Right lobe of liver (tissue), 6 donors: ENCODE measurements around the gene CACNB4. TPM values are rescaled to one million over a fixed set of nuclear protein-coding genes. Genes with fewer than 3 reads are reported as not detected.

Source experiments
- ATAC-seq, 4 donors: fragments of 200-7000 bp; cut with Tn5 transposase; one replicate each; pipeline ENCODE4 v1.9.1; 2020; ENCODE audit warnings: mild to moderate bottlenecking in 4 of 4, moderate library complexity in 4 of 4
- DNase-seq, 3 donors: peaks; one replicate each; pipeline ENCODE4 v3.0.0-alpha.2; 2020
- H3K27ac ChIP-seq, 3 donors: fragments of 200-600 bp; one replicate each; pipeline ENCODE4 v1.8.0; 2022
- H3K27me3 ChIP-seq, 2 donors: fragments of 200-600 bp; one replicate each; pipeline ENCODE4 v1.8.0; 2022
- H3K36me3 ChIP-seq, 4 donors: fragments of 200-600 bp; sonication (generic) in 1 of 4; one replicate each; pipeline versions ENCODE4 v1.5.1 to v1.8.0; 2017 to 2022; ENCODE audit warnings: control low read depth in 1 of 4
- H3K4me1 ChIP-seq, 4 donors: fragments of 200-600 bp; sonication (generic) in 1 of 4; one replicate each; pipeline versions ENCODE4 v1.5.1 to v1.8.0; 2017 to 2022; ENCODE audit warnings: control low read depth in 1 of 4
- H3K4me3 ChIP-seq, 3 donors: fragments of 200-600 bp; one replicate each; pipeline ENCODE4 v1.8.0; 2022
- H3K9me3 ChIP-seq, 4 donors: fragments of 200-600 bp; sonication (generic) in 1 of 4; one replicate each; pipeline versions ENCODE4 v1.5.1 to v1.8.0; 2017 to 2022; ENCODE audit warnings: control low read depth in 1 of 4
- POLR2A ChIP-seq: fragments of 450-650 bp; IDR thresholded peaks from one replicate; pipeline ENCODE4 v1.6.1; 2017; ENCODE audit warnings: antibody characterized with exemption, mild to moderate bottlenecking
- WGBS: methylation state at CpG from one replicate; pipeline ENCODE4 v1.1.6; 2018; ENCODE audit warnings: low coverage, low lambda C conversion rate; ENCODE audit not compliant: insufficient coverage; ENCODE audit errors: missing lambda C conversion rate; 5-methylcytosine and 5-hydroxymethylcytosine counted together
- intact Hi-C, 2 donors: fragments of 100-400 bp; cut with DNase I; formaldehyde crosslinking; loops; one replicate each; pipeline versions ENCODE4 v1.11.2 to v1.14.1; 2022
- total RNA-seq, 6 experiments: library from RNA; depleted of rRNA in 2 of 6; stranded (reverse); fragments of >200 nt in 2 of 6; fragmentation: NEBNext Ultra II Directional in 3 of 6; extraction: Animal tissue kit (Norgen Biotek cat#: 25700) in 3 of 6; gene quantifications; one replicate each; pipeline versions ENCODE4 v1.1.0 to v1.2.4, GENCODE V29; 2016 to 2023
- TF ChIP-seq, protein P1 (sequence below), 4 donors: fragments of 200-600 bp in 3 of 4; fragments of 450-650 bp in 1 of 4; IDR thresholded peaks; one replicate each; pipeline versions ENCODE4 v1.5.1 to v1.8.0; 2016 to 2022; ENCODE audit warnings: antibody characterized with exemption in 4 of 4, mild to moderate bottlenecking in 2 of 4
- donor health status: DM: no; HTN: yes; CAD: no.
- donor health status: DM: no; HTN: no; CAD: no.
- donor health status: DM: no; HTN: no; CAD: no.
- donor health status: DM: no; HTN: yes; CAD: no.
- donor health status: DM: no; HTN: yes; CAD: no.

Gene CACNB4
- total RNA-seq, 6 experiments from 2014 or later = 0.06 to 0.49 (median 0.25) TPM

DNA sequence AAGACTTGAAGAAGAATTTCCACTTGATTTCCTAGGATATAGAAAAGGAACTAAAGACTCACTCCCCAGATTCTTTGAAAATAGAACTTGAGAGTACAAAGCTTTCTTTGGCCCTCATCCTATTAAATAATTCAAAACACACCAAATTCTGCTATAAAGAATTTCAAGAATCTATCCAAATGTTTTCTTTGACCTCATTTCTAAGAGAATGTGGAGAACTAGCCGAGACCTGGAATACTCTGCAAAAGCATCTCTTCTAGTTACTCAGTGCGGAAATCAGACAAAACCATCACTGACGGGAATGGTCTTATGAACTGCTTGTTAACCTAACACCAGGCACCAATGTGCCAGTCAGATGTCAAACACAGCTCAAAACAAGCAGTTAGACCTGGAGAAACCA, 226.4 kb downstream of the CACNB4 start:
- Histone ChIP-seq H3K27ac (no peak overlapping the region), H3K4me3 (no peak overlapping the region), H3K27me3 (no peaks in the 10 kb centered on the region), H3K36me3 (no peaks in the 10 kb centered on the region), H3K9me3 (no peaks in the 10 kb centered on the region), H3K4me1 (no peaks in the 10 kb centered on the region)
- DNase-seq = no peak
- no peak for ATAC-seq
- TF ChIP-seq, protein P1, sequence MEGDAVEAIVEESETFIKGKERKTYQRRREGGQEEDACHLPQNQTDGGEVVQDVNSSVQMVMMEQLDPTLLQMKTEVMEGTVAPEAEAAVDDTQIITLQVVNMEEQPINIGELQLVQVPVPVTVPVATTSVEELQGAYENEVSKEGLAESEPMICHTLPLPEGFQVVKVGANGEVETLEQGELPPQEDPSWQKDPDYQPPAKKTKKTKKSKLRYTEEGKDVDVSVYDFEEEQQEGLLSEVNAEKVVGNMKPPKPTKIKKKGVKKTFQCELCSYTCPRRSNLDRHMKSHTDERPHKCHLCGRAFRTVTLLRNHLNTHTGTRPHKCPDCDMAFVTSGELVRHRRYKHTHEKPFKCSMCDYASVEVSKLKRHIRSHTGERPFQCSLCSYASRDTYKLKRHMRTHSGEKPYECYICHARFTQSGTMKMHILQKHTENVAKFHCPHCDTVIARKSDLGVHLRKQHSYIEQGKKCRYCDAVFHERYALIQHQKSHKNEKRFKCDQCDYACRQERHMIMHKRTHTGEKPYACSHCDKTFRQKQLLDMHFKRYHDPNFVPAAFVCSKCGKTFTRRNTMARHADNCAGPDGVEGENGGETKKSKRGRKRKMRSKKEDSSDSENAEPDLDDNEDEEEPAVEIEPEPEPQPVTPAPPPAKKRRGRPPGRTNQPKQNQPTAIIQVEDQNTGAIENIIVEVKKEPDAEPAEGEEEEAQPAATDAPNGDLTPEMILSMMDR (IDR thresholded peaks at IDR 0.05) = no peak
- TF ChIP-seq POLR2A = no peak
- WGBS = 91% methylated on average over 3 of the region's 3 CpGs
- intact Hi-C loops = no loop called here

DNA sequence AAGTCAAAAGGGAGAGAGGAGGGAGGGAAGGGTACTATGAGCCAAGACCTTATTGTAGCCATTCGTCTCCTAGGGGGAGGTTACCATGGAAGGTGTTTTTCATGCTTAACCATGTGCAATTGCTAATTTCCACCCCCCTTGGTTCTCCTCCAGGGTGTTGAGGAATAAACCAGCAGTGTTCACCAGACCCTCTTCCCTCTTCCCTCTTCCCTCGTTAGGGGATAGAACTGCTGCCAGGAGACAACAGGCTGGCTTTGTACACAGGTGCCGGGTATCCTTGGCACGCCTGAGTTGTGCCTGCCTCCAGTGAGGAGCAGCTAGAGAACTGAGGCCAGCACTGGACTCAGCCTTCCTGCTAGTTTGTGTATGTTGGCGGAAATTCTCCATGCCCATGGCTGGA, 229.6 kb downstream of the CACNB4 start:
- ATAC-seq = no peak
- Histone ChIP-seq H3K27me3 (no peaks in the 10 kb centered on the region), H3K4me1 (no peaks in the 10 kb centered on the region), H3K27ac (no peak overlapping the region), H3K9me3 (no peaks in the 10 kb centered on the region), H3K4me3 (no peak overlapping the region), H3K36me3 (no peaks in the 10 kb centered on the region)
- intact Hi-C loops = no loop called here
- DNase-seq = no peak
- no peak for TF ChIP-seq POLR2A
- TF ChIP-seq, protein P1 (IDR thresholded peaks at IDR 0.05) = no peak
- 59% methylated on average over 2 of the region's 5 CpGs for WGBS

DNA sequence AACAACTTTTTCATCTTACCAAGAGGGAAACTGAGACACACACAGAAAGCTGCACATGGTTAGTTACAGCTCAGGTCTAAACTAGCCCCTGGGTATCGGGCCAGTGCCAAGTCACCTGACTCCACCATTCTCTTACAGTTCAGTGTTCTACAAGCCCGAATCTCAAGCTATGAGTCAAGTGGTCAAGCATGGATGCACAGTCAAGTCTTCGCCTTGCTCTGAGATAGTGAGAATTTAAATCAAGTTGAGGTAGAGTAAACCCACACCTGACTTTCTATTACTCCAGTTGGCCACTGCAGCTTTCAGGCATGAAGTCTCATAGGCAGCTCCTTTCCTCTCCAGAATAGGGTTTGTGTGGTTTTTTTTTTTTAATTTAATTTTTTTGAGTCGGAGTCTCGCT, 236.1 kb downstream of the CACNB4 start:
- no peaks in the 10 kb centered on the region for H3K4me1 ChIP-seq
- no peak for ATAC-seq
- H3K27ac ChIP-seq = no peak overlapping the region
- no peaks in the 10 kb centered on the region for H3K36me3 ChIP-seq
- intact Hi-C loops = no loop called here
- H3K4me3 ChIP-seq = no peak overlapping the region
- 86% methylated on average over 3 of the region's 5 CpGs for WGBS
- H3K27me3 ChIP-seq = no peaks in the 10 kb centered on the region
- TF ChIP-seq POLR2A = no peak
- TF ChIP-seq, protein P1 (IDR thresholded peaks at IDR 0.05) = no peak
- no peaks in the 10 kb centered on the region for H3K9me3 ChIP-seq
- no peak for DNase-seq

DNA sequence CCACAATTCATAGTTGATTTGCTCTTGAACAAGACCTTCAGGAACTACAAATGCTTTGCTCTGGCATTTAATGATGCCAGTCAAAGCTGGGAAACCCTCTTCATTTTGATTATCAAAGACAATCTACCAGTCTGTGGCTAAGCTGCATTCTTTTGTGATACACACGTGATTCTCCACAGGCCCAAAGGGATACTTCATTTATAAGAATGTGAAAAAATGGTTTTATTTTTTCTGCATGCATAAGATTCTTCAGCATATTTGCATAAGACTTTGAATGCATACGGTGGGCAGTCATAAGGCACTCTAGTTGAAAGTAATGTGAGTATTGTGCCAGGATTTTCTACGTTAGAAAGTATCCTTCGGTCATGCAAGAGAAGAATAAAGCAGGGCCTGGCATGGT, 237.7 kb downstream of the CACNB4 start:
- TF ChIP-seq, protein P1 (IDR thresholded peaks at IDR 0.05) = no peak
- no peak for TF ChIP-seq POLR2A
- no peaks in the 10 kb centered on the region for H3K27me3 ChIP-seq
- no peaks in the 10 kb centered on the region for H3K9me3 ChIP-seq
- 83% methylated on average over 3 of the region's 4 CpGs for WGBS
- H3K4me1 ChIP-seq = no peaks in the 10 kb centered on the region
- H3K4me3 ChIP-seq = no peak overlapping the region
- H3K36me3 ChIP-seq = no peaks in the 10 kb centered on the region
- DNase-seq = no peak
- no peak for ATAC-seq
- intact Hi-C loops = no loop called here
- H3K27ac ChIP-seq = no peak overlapping the region

DNA sequence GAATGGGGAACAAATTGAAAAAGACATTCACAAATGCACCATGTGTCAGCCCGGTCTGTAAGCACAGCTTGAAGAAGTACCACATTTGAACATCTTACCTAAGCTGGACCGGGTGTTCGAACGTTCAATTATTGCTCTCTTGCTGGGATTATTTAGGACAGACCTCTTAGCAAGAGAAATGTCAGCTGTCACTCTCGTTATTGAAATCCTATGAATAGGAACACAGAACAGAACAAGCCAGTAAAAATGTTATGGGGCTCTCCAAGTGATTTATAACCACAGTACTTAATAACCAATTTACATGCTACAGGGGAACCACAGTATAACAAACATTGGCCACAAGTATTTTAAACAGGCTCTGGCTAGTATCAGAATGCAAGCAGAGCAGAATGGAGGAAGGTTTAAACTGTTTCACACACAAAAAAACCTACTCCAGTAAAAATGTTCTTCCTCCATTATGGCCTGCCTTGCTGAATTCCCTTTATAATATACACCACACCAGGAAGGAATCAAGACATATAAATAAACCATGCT, 238.2 kb downstream of the CACNB4 start:
- ATAC-seq = no peak
- Histone ChIP-seq H3K36me3 (no peaks in the 10 kb centered on the region), H3K27me3 (no peaks in the 10 kb centered on the region), H3K9me3 (no peaks in the 10 kb centered on the region), H3K27ac (no peak overlapping the region), H3K4me3 (no peak overlapping the region), H3K4me1 (no peaks in the 10 kb centered on the region)
- DNase-seq = no peak
- TF ChIP-seq, protein P1 (IDR thresholded peaks at IDR 0.05) = no peak
- TF ChIP-seq POLR2A = no peak
- 77% methylated on average over 5 of the region's 5 CpGs for WGBS
- intact Hi-C loops = no loop called here
